SK-N-SH (cell line): ENCODE data around the gene ERN1. TPM values are rescaled to one million over a fixed set of nuclear protein-coding genes. Genes with fewer than 3 reads are reported as not detected.

ENCODE experiments used
- CTCF ChIA-PET: fragments of 300-600, 350-600 bp; formaldehyde crosslinking; extraction: SDS; loops from one replicate; lab custom pipeline; 2021; lab: Yijun Ruan, JAX
- POLR2A ChIA-PET: fragments of 350-600 bp; sonication (Branson Sonifier 250); formaldehyde crosslinking; extraction: SDS; loops from one replicate; lab custom pipeline; 2020; ENCODE audit warnings: antibody characterized with exemption, inconsistent platforms; lab: Yijun Ruan, JAX
- DNase-seq: peaks from one replicate; pipeline ENCODE4 v3.0.0; 2012
- H2AFZ ChIP-seq: fragments of 200-600 bp; sonication (generic); 2 replicates; pipeline ENCODE4 v1.8.1; 2016; ENCODE audit warnings: antibody characterized with exemption, mild to moderate bottlenecking, low read depth
- H3F3A ChIP-seq: fragments of 200-600 bp; sonication (generic); replicated peaks from 2 replicates; pipeline ENCODE3; 2016; ENCODE audit warnings: antibody characterized with exemption, mild to moderate bottlenecking; ENCODE audit not compliant: insufficient read depth
- H3K27ac ChIP-seq, 2 experiments: fragments of 200-500 bp in 1 of 2; fragments of 200-600 bp in 1 of 2; sonication (Bioruptor generic) in 1 of 2; sonication (generic), shearing (Covaris generic) in 1 of 2; 2 replicates each; pipeline versions ENCODE4 v1.5.1 to v1.6.1; 2014 to 2016; ENCODE audit warnings: low read depth in 2 of 2, inconsistent platforms in 1 of 2, low read length in 1 of 2, mild to moderate bottlenecking in 1 of 2, mixed read lengths in 1 of 2
- H3K27me3 ChIP-seq: fragments of 200-600 bp; sonication (generic), shearing (Covaris generic); 2 replicates; pipeline ENCODE4 v1.6.1; 2016; ENCODE audit warnings: mixed run types; ENCODE audit not compliant: insufficient read depth
- H3K36me3 ChIP-seq, 2 experiments: fragments of 200-500 bp in 1 of 2; fragments of 200-600 bp in 1 of 2; sonication (Bioruptor generic) in 1 of 2; sonication (generic) in 1 of 2; replicated peaks in 1 of 2; 2 replicates each; pipeline versions ENCODE3 to v1.5.1; 2014 to 2016; ENCODE audit warnings: low read length in 1 of 2, mild to moderate bottlenecking in 1 of 2; ENCODE audit not compliant: insufficient read depth in 2 of 2, control insufficient read depth in 1 of 2
- H3K4me1 ChIP-seq, 2 experiments: fragments of 200-500 bp in 1 of 2; fragments of 200-600 bp in 1 of 2; sonication (Bioruptor generic) in 1 of 2; sonication (generic), shearing (Covaris generic) in 1 of 2; 2 replicates each; pipeline versions ENCODE4 v1.5.1 to v1.6.1; 2014 to 2016; ENCODE audit warnings: low read depth in 1 of 2, low read length in 1 of 2, mixed run types in 1 of 2; ENCODE audit not compliant: insufficient read depth in 2 of 2, control insufficient read depth in 1 of 2
- H3K4me2 ChIP-seq: fragments of 200-600 bp; sonication (generic), shearing (Covaris generic); 2 replicates; pipeline ENCODE4 v1.6.1; 2017; ENCODE audit warnings: mixed run types
- H3K4me3 ChIP-seq, 2 experiments: fragments of 200-500 bp in 1 of 2; fragments of 200-600 bp in 1 of 2; sonication (Bioruptor generic) in 1 of 2; sonication (generic), shearing (Covaris generic) in 1 of 2; 2 replicates each; pipeline versions ENCODE4 v1.5.1 to v1.8.1; 2014 to 2016; ENCODE audit warnings: low read depth in 2 of 2, inconsistent platforms in 1 of 2, low read length in 1 of 2, mild to moderate bottlenecking in 1 of 2, mixed read lengths in 1 of 2, moderate library complexity in 1 of 2
- H3K79me2 ChIP-seq: fragments of 200-600 bp; sonication (generic); 2 replicates; pipeline ENCODE4 v1.8.1; 2017; ENCODE audit warnings: mild to moderate bottlenecking; ENCODE audit not compliant: insufficient read depth
- H3K9ac ChIP-seq: fragments of 200-600 bp; sonication (generic); 2 replicates; pipeline ENCODE4 v1.6.1; 2017; ENCODE audit warnings: mixed run types
- H3K9me2 ChIP-seq: fragments of 200-600 bp; sonication (generic); 2 replicates; pipeline ENCODE4 v1.6.1; 2017; ENCODE audit warnings: mixed run types
- H3K9me3 ChIP-seq: fragments of 200-600 bp; sonication (generic); 2 replicates; pipeline ENCODE4 v1.6.1; 2017; ENCODE audit warnings: mixed run types, mild to moderate bottlenecking, moderate library complexity
- H4K20me1 ChIP-seq: fragments of 200-600 bp; sonication (generic); 2 replicates; pipeline ENCODE4 v1.6.1; 2017; ENCODE audit warnings: mild to moderate bottlenecking, mixed run types; ENCODE audit not compliant: insufficient read depth
- CHD2 ChIP-seq: fragments of 150-350 bp; IDR thresholded peaks from 2 replicates; pipeline ENCODE4 v1.6.1; 2018; ENCODE audit warnings: low read length; ENCODE audit not compliant: partially characterized antibody
- EZH2phosphoT487 ChIP-seq: fragments of 200-600 bp; sonication (generic); IDR thresholded peaks from 2 replicates; pipeline ENCODE4 v1.6.1; 2017; ENCODE audit warnings: low read depth, mixed run types, mild to moderate bottlenecking, antibody characterized with exemption, moderate library complexity, borderline replicate concordance
- FOXJ3 ChIP-seq: sonication (generic); formaldehyde crosslinking; IDR thresholded peaks from 2 replicates; pipeline ENCODE4 v1.5.1; 2020; ENCODE audit warnings: mild to moderate bottlenecking, missing genetic modification reagents
- JUND ChIP-seq: IDR thresholded peaks from 2 replicates; pipeline ENCODE4 v1.4.0; 2012
- MEF2A ChIP-seq: IDR thresholded peaks from 2 replicates; pipeline ENCODE4 v1.4.0; 2012; ENCODE audit warnings: low read depth, borderline replicate concordance
- NFIC ChIP-seq: IDR thresholded peaks from 2 replicates; pipeline ENCODE4 v1.4.0; 2012; ENCODE audit warnings: borderline replicate concordance
- POLR2AphosphoS5 ChIP-seq: IDR thresholded peaks from 2 replicates; pipeline ENCODE4 v1.6.1; 2012; ENCODE audit warnings: low read depth, low read length
- RXRA ChIP-seq: IDR thresholded peaks from 2 replicates; pipeline ENCODE4 v1.4.0; 2012; ENCODE audit warnings: low read depth, mild to moderate bottlenecking, borderline replicate concordance
- TCF12 ChIP-seq: IDR thresholded peaks from 2 replicates; pipeline ENCODE4 v1.4.0; 2012
- YY1 ChIP-seq: IDR thresholded peaks from 2 replicates; pipeline ENCODE4 v1.4.0; 2012; ENCODE audit warnings: low read depth, mild to moderate bottlenecking
- WGBS: methylation state at CpG from one replicate; pipeline ENCODE4 v1.1.6; 2017; ENCODE audit warnings: low lambda C conversion rate; 5-methylcytosine and 5-hydroxymethylcytosine counted together
- polyA plus RNA-seq, 3 experiments: library from polyadenylated mRNA; depleted of rRNA; stranded (reverse); fragments of >200 nt; gene quantifications; 2 replicates each; pipeline ENCODE4 v1.2.3, GENCODE V29; 2012
- TF ChIP-seq, protein P1 (sequence below): IDR thresholded peaks from 2 replicates; pipeline ENCODE4; 2012
- TF ChIP-seq, protein P2 (sequence below): IDR thresholded peaks from 2 replicates; pipeline ENCODE4 v1.4.0; 2012; ENCODE audit warnings: low read depth
- TF ChIP-seq, protein P3 (sequence below): fragments of 200-600 bp; sonication (generic); IDR thresholded peaks from 2 replicates; pipeline ENCODE4 v1.6.1; 2017; ENCODE audit warnings: antibody characterized with exemption, mild to moderate bottlenecking, moderate library complexity
- TF ChIP-seq, protein P4 (sequence below): IDR thresholded peaks from 2 replicates; pipeline ENCODE4 v1.6.1; 2012; ENCODE audit warnings: mild to moderate bottlenecking, low read depth, low read length, moderate library complexity
- TF ChIP-seq, protein P5 (sequence below): IDR thresholded peaks from 2 replicates; pipeline ENCODE4 v1.4.0; 2012; ENCODE audit warnings: low read depth, borderline replicate concordance
- TF ChIP-seq, protein P6 (sequence below): IDR thresholded peaks from 2 replicates; pipeline ENCODE4 v1.4.0; 2012; ENCODE audit warnings: low read depth, borderline replicate concordance

ERN1 gene
- polyA plus RNA-seq, 1 of the 3 experiments (the other 2 are of a cell fraction): 7.3 TPM

DNA sequence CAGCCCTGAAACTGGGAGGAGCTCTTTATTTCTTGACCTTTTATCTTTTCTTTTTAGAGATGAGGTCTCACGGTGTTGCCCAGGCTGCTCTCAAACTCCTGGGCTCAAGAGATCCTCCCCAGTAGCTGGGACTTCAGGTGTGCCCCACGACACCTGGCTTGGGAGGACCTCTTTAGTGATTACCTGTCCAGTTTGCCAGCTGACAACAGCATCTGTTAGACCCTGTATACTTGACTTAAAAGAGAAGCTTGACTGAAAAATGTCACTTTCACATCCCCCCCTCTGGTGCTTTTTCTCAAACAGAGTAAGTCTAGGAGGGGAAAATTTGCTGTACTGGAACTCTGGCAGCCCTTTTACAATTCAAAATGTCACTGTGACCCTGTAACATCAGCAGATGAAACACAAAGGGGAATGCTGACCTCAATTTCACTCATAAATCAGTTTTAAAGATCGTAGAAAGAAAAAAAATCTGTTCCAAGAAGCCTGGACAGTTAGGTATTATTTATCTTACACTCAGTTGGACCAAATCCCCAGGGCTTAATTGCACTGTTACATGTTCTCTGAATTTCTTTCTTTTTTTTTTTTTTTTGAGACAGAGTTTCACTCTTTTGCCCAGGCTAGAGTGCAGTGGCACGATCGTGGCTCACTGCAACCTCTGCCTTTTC, 1.8 kb upstream of the ERN1 start:
- CTCF ChIA-PET: interaction anchor here (0.8 to 29.1 kb wide), 22 partner anchors 10 to 288 kb away, joined by 3 to 810 read pairs (median 6); partner anchors contain the start of genes GH1 and ICAM2
- Histone ChIP-seq H3K79me2 (peaks cover 25% of the 10 kb centered on the region), H2AFZ (no peak overlapping the region), H3K4me1 (peaks cover 8 to 13% of the 10 kb centered on the region in 2 experiments; a peak in 3 of 4 replicates), H3K27me3 (no peaks in the 10 kb centered on the region), H4K20me1 (no peaks in the 10 kb centered on the region), H3K4me3 (no peak overlapping the region), H3K27ac (no peak overlapping the region), H3K9me3 (no peaks in the 10 kb centered on the region), H3K36me3 (no peaks in the 10 kb centered on the region), H3K9me2 (no peaks in the 10 kb centered on the region), H3F3A (peaks cover 8% of the 10 kb centered on the region), H3K9ac (no peak overlapping the region), H3K4me2 (no peak overlapping the region)
- POLR2A ChIA-PET: interaction anchor here (7.9 kb wide), 1 partner anchor 14 kb away, joined by 40 read pairs; no protein-coding TSS in a partner anchor
- WGBS: 91% methylated on average over 5 of the region's 5 CpGs
- DNase-seq: no peak
- TF ChIP-seq FOXJ3 (CRISPR knock-in tag) (no peak), NFIC (no peak), RXRA (no peak), MEF2A (no peak)
- TF ChIP-seq, protein P1, sequence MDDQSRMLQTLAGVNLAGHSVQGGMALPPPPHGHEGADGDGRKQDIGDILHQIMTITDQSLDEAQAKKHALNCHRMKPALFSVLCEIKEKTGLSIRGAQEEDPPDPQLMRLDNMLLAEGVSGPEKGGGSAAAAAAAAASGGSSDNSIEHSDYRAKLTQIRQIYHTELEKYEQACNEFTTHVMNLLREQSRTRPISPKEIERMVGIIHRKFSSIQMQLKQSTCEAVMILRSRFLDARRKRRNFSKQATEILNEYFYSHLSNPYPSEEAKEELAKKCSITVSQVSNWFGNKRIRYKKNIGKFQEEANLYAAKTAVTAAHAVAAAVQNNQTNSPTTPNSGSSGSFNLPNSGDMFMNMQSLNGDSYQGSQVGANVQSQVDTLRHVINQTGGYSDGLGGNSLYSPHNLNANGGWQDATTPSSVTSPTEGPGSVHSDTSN: no peak
- TF ChIP-seq, protein P2, sequence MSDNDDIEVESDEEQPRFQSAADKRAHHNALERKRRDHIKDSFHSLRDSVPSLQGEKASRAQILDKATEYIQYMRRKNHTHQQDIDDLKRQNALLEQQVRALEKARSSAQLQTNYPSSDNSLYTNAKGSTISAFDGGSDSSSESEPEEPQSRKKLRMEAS: no peak

DNA sequence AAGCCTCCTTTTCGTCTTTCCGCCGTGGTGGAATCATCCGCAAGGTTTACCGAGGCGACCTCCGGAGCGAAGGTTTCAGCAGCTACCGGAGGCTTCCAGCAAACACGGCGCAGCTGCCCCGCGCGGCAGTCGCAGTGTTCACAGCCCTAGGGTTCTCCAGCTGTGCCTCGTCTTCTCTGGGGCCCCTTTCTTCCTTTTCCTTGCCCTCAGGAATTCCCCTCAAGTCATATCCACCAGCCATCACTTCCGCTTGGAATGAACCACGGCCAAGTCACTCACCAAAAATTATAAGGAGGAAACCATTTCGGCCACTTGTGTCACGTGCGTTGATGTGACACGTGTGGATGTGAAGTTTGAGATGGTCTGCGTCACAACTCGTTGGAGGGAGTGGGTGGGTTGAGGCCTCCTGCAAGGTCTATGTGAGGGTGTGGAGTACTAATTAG, 636 bp upstream of the ERN1 start:
- DNase-seq: no peak
- no peaks in the 10 kb centered on the region for H3K27me3 ChIP-seq
- POLR2A ChIA-PET: interaction anchor here (0.7 to 7.9 kb wide), 4 partner anchors 15 to 213 kb away, joined by 3 to 40 read pairs (median 4); no protein-coding TSS in a partner anchor
- no peaks in the 10 kb centered on the region for H3K9me3 ChIP-seq
- H2AFZ ChIP-seq: peak overlapping the region; percentile 75; the same call in 1 of the 2 replicates
- H4K20me1 ChIP-seq: no peaks in the 10 kb centered on the region
- WGBS: 75% methylated on average over 24 of the region's 24 CpGs
- H3K9me2 ChIP-seq: no peaks in the 10 kb centered on the region
- peaks cover 37% of the 10 kb centered on the region for H3K79me2 ChIP-seq
- 0 out of 2 replicates have a peak overlapping the region, but pooled peaks have one; percentile 26 for H3K9ac ChIP-seq
- H3K4me1 ChIP-seq: peaks cover 13 to 18% of the 10 kb centered on the region in 2 experiments; a peak in 3 of 4 replicates
- H3K36me3 ChIP-seq: no peaks in the 10 kb centered on the region
- no peak overlapping the region; a peak in 1 of 4 replicates for H3K27ac ChIP-seq
- peak overlapping the region; percentile 53; the same call in 1 of the 2 replicates for H3K4me2 ChIP-seq
- H3F3A ChIP-seq: peaks cover 8% of the 10 kb centered on the region
- CTCF ChIA-PET: interaction anchor here (0.6 to 29.1 kb wide), 21 partner anchors 11 to 356 kb away, joined by 3 to 810 read pairs (median 5); partner anchors contain the start of genes DDX42, GH1 and ICAM2
- H3K4me3 ChIP-seq: peak overlapping the region in 1 of 2 experiments; percentile 36; a peak in 2 of 4 replicates
- TF ChIP-seq JUND: no peak
- TF ChIP-seq, protein P3, sequence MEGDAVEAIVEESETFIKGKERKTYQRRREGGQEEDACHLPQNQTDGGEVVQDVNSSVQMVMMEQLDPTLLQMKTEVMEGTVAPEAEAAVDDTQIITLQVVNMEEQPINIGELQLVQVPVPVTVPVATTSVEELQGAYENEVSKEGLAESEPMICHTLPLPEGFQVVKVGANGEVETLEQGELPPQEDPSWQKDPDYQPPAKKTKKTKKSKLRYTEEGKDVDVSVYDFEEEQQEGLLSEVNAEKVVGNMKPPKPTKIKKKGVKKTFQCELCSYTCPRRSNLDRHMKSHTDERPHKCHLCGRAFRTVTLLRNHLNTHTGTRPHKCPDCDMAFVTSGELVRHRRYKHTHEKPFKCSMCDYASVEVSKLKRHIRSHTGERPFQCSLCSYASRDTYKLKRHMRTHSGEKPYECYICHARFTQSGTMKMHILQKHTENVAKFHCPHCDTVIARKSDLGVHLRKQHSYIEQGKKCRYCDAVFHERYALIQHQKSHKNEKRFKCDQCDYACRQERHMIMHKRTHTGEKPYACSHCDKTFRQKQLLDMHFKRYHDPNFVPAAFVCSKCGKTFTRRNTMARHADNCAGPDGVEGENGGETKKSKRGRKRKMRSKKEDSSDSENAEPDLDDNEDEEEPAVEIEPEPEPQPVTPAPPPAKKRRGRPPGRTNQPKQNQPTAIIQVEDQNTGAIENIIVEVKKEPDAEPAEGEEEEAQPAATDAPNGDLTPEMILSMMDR: no peak
- TF ChIP-seq YY1: no peak
- TF ChIP-seq EZH2phosphoT487: no peak
- TF ChIP-seq POLR2AphosphoS5: no peak
- no peak for TF ChIP-seq MEF2A
- TF ChIP-seq, protein P4, sequence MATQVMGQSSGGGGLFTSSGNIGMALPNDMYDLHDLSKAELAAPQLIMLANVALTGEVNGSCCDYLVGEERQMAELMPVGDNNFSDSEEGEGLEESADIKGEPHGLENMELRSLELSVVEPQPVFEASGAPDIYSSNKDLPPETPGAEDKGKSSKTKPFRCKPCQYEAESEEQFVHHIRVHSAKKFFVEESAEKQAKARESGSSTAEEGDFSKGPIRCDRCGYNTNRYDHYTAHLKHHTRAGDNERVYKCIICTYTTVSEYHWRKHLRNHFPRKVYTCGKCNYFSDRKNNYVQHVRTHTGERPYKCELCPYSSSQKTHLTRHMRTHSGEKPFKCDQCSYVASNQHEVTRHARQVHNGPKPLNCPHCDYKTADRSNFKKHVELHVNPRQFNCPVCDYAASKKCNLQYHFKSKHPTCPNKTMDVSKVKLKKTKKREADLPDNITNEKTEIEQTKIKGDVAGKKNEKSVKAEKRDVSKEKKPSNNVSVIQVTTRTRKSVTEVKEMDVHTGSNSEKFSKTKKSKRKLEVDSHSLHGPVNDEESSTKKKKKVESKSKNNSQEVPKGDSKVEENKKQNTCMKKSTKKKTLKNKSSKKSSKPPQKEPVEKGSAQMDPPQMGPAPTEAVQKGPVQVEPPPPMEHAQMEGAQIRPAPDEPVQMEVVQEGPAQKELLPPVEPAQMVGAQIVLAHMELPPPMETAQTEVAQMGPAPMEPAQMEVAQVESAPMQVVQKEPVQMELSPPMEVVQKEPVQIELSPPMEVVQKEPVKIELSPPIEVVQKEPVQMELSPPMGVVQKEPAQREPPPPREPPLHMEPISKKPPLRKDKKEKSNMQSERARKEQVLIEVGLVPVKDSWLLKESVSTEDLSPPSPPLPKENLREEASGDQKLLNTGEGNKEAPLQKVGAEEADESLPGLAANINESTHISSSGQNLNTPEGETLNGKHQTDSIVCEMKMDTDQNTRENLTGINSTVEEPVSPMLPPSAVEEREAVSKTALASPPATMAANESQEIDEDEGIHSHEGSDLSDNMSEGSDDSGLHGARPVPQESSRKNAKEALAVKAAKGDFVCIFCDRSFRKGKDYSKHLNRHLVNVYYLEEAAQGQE: no peak
- TF ChIP-seq CHD2: no peak
- TF ChIP-seq, protein P5, sequence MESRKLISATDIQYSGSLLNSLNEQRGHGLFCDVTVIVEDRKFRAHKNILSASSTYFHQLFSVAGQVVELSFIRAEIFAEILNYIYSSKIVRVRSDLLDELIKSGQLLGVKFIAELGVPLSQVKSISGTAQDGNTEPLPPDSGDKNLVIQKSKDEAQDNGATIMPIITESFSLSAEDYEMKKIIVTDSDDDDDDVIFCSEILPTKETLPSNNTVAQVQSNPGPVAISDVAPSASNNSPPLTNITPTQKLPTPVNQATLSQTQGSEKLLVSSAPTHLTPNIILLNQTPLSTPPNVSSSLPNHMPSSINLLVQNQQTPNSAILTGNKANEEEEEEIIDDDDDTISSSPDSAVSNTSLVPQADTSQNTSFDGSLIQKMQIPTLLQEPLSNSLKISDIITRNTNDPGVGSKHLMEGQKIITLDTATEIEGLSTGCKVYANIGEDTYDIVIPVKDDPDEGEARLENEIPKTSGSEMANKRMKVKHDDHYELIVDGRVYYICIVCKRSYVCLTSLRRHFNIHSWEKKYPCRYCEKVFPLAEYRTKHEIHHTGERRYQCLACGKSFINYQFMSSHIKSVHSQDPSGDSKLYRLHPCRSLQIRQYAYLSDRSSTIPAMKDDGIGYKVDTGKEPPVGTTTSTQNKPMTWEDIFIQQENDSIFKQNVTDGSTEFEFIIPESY: no peak
- no peak for TF ChIP-seq TCF12
- TF ChIP-seq, protein P6, sequence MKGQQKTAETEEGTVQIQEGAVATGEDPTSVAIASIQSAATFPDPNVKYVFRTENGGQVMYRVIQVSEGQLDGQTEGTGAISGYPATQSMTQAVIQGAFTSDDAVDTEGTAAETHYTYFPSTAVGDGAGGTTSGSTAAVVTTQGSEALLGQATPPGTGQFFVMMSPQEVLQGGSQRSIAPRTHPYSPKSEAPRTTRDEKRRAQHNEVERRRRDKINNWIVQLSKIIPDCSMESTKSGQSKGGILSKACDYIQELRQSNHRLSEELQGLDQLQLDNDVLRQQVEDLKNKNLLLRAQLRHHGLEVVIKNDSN: no peak
